Pancreas (tissue), 10 donors: ENCODE results near the gene FASTKD1. TPM values are rescaled to one million over a fixed set of nuclear protein-coding genes. Genes with fewer than 3 reads are reported as not detected.
A peak's percentile ranks its signal among the peaks of the same experiment; 100 is the strongest.
"Not testable (repeated sequence)": the region's sequence is repeated elsewhere in the genome, so short reads cannot be mapped to it uniquely, and the experiment has no call there.

Source experiments
- ATAC-seq, 4 donors: fragments of 200-7000 bp; cut with Tn5 transposase; one replicate each; pipeline versions ENCODE4 v1.8.0 to v1.9.1; 2020; ENCODE audit warnings: mild to moderate bottlenecking in 4 of 4, moderate library complexity in 4 of 4
- DNase-seq, 6 donors: peaks; one replicate each; pipeline ENCODE4 v3.0.0-alpha.2; 2020
- FAIRE-seq: peaks from 2 replicates; lab custom pipeline; 2012; peaks lifted over from hg19 to GRCh38; lab: Jason Lieb, UNC
- H3K27ac ChIP-seq, 4 donors: fragments of 200-600 bp; sonication (generic); 1 replicate in 3 of 4; 2 replicates in 1 of 4; pipeline versions ENCODE4 v1.5.0 to v1.8.0; 2020
- H3K27me3 ChIP-seq, 4 donors: fragments of 200-600 bp; one replicate each; pipeline ENCODE4 v1.8.0; 2021
- H3K36me3 ChIP-seq, 3 donors: fragments of 200-600 bp; sonication (generic) in 1 of 3; one replicate each; pipeline versions ENCODE4 v1.5.0 to v1.8.0; 2020 to 2021
- H3K4me1 ChIP-seq, 3 donors: fragments of 200-600 bp; one replicate each; pipeline ENCODE4 v1.8.0; 2021
- H3K4me3 ChIP-seq, 4 donors: fragments of 200-600 bp; sonication (generic) in 2 of 4; one replicate each; pipeline versions ENCODE4 v1.5.0 to v1.8.0; 2020 to 2021
- H3K9me3 ChIP-seq, 4 donors: fragments of 200-600 bp; one replicate each; pipeline ENCODE4 v1.8.0; 2021
- WGBS, 2 donors: extraction: QIAGEN DNeasy Blood & Tissue Kit; methylation state at CpG; one replicate each; pipeline ENCODE4 v1.1.7; 2013; 5-methylcytosine and 5-hydroxymethylcytosine counted together
- intact Hi-C, 3 donors: fragments of 100-400 bp; cut with DNase I; formaldehyde crosslinking; loops; one replicate each; pipeline versions ENCODE4 v1.11.1 to v1.14.2; 2022
- polyA plus RNA-seq, 2 donors: library from polyadenylated mRNA; stranded (reverse); fragments of 200-250 nt; gene quantifications; one replicate each; pipeline ENCODE4 v1.2.3, GENCODE V29; 2013
- total RNA-seq, 6 donors: library from RNA; stranded (reverse); fragmentation: NEBNext Ultra II Directional in 4 of 6; extraction: Animal tissue kit (Norgen Biotek cat#: 25700) in 4 of 6; gene quantifications; one replicate each; pipeline versions ENCODE4 v1.2.1 to v1.2.4, GENCODE V29; 2021 to 2023
- TF ChIP-seq, protein P1 (sequence below), 4 donors: fragments of 200-600 bp; sonication (generic) in 3 of 4; IDR thresholded peaks; one replicate each; pipeline versions ENCODE4 v1.5.0 to v1.8.0; 2021; ENCODE audit warnings: antibody characterized with exemption in 4 of 4
- donor health status: healthy with polysubstance abuse.
- donor health status: DM: no; HTN: no; CAD: no; lungs with moderate emphysema.
- donor health status: DM: no; HTN: no; CAD: no.
- donor health status: control.
- donor health status: control.
- donor health status: Bipolar disorder and iron deficiency.
- donor health status: DM: yes; HTN: yes; CAD: no.
- donor health status: DM: no; HTN: no; CAD: no.
- donor health status: DM: no; HTN: no; CAD: no.
- donor health status: DM: yes; HTN: yes; CAD: no.

The FASTKD1 gene
- total and polyA plus RNA-seq, 8 donors: 5.5 to 35.9 (median 11.5) TPM

DNA sequence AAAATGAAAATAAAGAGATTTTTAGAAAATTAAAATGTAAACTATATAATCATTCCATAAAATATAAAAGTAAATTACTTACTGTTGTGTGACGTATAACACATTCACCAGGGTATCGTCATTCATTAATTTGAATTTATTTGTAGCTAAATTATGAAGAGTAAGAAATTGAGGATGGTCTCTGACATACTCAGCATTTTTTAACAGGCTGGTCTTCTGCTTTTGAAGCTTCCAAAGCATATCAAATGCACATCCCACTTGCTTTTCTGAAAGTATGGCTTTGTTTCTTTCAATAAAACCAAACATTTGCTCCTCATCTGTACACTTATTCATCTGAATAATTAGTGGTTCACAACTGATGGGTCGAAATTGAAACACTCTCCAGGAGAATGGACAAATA, 2.1 kb downstream of the FASTKD1 start:
- Histone ChIP-seq H3K36me3 (no peaks in the 10 kb centered on the region), H3K27me3 (no peaks in the 10 kb centered on the region), H3K9me3 (no peaks in the 10 kb centered on the region), H3K4me3 (no peak overlapping the region), H3K4me1 (peaks cover 4 to 14% (median 7%) of the 10 kb centered on the region in 3 donors), H3K27ac (no peak overlapping the region)
- FAIRE-seq: no peak
- intact Hi-C loops: no loop called here
- TF ChIP-seq, protein P1, sequence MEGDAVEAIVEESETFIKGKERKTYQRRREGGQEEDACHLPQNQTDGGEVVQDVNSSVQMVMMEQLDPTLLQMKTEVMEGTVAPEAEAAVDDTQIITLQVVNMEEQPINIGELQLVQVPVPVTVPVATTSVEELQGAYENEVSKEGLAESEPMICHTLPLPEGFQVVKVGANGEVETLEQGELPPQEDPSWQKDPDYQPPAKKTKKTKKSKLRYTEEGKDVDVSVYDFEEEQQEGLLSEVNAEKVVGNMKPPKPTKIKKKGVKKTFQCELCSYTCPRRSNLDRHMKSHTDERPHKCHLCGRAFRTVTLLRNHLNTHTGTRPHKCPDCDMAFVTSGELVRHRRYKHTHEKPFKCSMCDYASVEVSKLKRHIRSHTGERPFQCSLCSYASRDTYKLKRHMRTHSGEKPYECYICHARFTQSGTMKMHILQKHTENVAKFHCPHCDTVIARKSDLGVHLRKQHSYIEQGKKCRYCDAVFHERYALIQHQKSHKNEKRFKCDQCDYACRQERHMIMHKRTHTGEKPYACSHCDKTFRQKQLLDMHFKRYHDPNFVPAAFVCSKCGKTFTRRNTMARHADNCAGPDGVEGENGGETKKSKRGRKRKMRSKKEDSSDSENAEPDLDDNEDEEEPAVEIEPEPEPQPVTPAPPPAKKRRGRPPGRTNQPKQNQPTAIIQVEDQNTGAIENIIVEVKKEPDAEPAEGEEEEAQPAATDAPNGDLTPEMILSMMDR (IDR thresholded peaks at IDR 0.05): no peak
- DNase-seq: no peak
- ATAC-seq: no peak
- 79 to 81% methylated on average over 3 of the region's 3 CpGs for WGBS, 2 donors

- H3K9me3 ChIP-seq, H3K36me3 ChIP-seq, intact Hi-C loops, DNase-seq, H3K27me3 ChIP-seq, H3K4me3 ChIP-seq, FAIRE-seq, H3K27ac ChIP-seq, ATAC-seq: not testable (repeated sequence)
- WGBS, 2 donors: 93 to 95% methylated on average over 4 of the region's 4 CpGs
- peaks cover 4 to 14% (median 7%) of the 10 kb centered on the region in 3 donors for H3K4me1 ChIP-seq
Observed at GRCh38 chr2:169570752-169571151, 2.9 kb downstream of the FASTKD1 start.

- no peak for ATAC-seq
- no peak for FAIRE-seq
- TF ChIP-seq, protein P1 (IDR thresholded peaks at IDR 0.05): no peak
- Histone ChIP-seq H3K4me3 (no peak overlapping the region), H3K27me3 (no peaks in the 10 kb centered on the region), H3K9me3 (no peaks in the 10 kb centered on the region), H3K27ac (no peak overlapping the region), H3K36me3 (no peaks in the 10 kb centered on the region), H3K4me1 (peaks cover 4 to 14% (median 7%) of the 10 kb centered on the region in 3 donors)
- intact Hi-C loops: no loop called here
- 87 to 93% methylated on average over 2 of the region's 2 CpGs for WGBS, 2 donors
- no peak for DNase-seq
Observed at GRCh38 chr2:169569948-169570347, 3.7 kb downstream of the FASTKD1 start.

GRCh38 chr2:169565686-169566085, 8.0 kb downstream of the FASTKD1 start:
- no peaks in the 10 kb centered on the region for H3K27me3 ChIP-seq
- ATAC-seq (no peak), FAIRE-seq (no peak), DNase-seq (no peak)
- H3K27ac ChIP-seq: no peak overlapping the region
- WGBS, 2 donors: 44 to 100% methylated on average over 1 of the region's 1 CpG
- intact Hi-C loops: no loop called here
- H3K9me3 ChIP-seq: no peaks in the 10 kb centered on the region
- TF ChIP-seq, protein P1 (IDR thresholded peaks at IDR 0.05): no peak
- H3K4me1 ChIP-seq: no peaks in the 10 kb centered on the region
- no peaks in the 10 kb centered on the region for H3K36me3 ChIP-seq
- no peak overlapping the region for H3K4me3 ChIP-seq

DNA sequence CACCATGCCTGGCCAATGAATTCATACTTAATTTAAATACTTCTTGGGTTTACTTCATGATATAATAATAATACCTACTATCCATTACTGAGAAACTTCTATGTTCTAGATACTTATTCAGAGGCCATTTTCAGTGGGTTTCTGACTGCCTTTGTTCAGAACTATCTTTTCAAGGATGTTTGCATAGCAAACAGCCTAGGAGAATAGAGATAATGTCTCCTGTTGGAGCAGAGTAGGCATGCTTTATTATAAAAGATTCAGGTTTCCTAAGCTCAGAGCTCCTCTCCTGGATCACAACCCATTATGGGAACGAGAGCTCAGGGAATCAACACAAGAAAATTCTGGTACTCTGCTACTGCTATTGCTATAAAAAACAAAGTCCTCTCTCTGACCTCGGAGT, 11.1 kb downstream of the FASTKD1 start:
- intact Hi-C loops: no loop called here
- Histone ChIP-seq H3K36me3 (no peaks in the 10 kb centered on the region), H3K9me3 (no peaks in the 10 kb centered on the region), H3K27ac (no peak overlapping the region), H3K27me3 (no peaks in the 10 kb centered on the region), H3K4me3 (no peak overlapping the region), H3K4me1 (no peaks in the 10 kb centered on the region)
- FAIRE-seq (no peak), DNase-seq (no peak), ATAC-seq (peak in 2 of 4 donors; percentile 11 to 19)
- TF ChIP-seq, protein P1 (IDR thresholded peaks at IDR 0.05): no peak
- WGBS, 2 donors: 63 to 66% methylated on average over 2 of the region's 2 CpGs

DNA sequence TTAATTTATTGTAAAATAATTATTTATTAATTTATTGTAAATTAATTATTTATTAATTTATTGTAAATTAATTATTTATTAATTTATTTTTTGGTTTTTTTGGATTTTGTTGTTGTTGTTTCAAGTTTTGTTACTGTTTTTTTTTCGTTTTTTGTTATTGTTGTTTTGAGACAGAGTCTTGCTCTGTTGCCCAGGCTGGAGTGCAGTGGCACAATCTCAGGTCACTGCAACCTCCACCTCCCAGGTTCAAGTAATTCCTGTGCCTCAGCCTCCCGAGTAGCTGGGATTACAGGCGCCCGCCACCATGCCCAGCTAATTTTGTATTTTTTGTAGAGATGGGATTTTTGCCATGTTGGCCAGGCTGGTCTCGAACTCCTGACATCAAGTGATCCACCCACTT, 11.6 kb downstream of the FASTKD1 start:
- peak in 1 of 4 donors; percentile 15 for ATAC-seq
- intact Hi-C loops, H3K36me3 ChIP-seq, H3K27ac ChIP-seq, DNase-seq, FAIRE-seq, H3K27me3 ChIP-seq, H3K9me3 ChIP-seq, H3K4me3 ChIP-seq, H3K4me1 ChIP-seq: not testable (repeated sequence)
- 89 to 96% methylated on average over 5 of the region's 5 CpGs for WGBS, 2 donors
